RWPE1 (cell line): ENCODE measurements around the gene NFIA.
A peak's percentile ranks its signal among the peaks of the same experiment; 100 is the strongest.

ENCODE experiments used
- CTCF ChIA-PET: fragments of 350-600 bp; sonication (Branson Sonifier 250); formaldehyde crosslinking; extraction: SDS; loops from one replicate; lab custom pipeline; 2021; lab: Yijun Ruan, JAX
- POLR2A ChIA-PET: fragments of 400-600 bp; formaldehyde crosslinking; extraction: SDS; loops from one replicate; lab custom pipeline; 2020; ENCODE audit warnings: antibody characterized with exemption; ENCODE audit not compliant: low non-redundant PET; lab: Yijun Ruan, JAX
- DNase-seq: peaks from one replicate; pipeline ENCODE4 v3.0.0; 2012; ENCODE audit warnings: low spot score
- H3K27ac ChIP-seq: fragments of 450-650 bp; 2 replicates; pipeline ENCODE4 v1.5.1; 2017
- TF ChIP-seq, protein P1 (sequence below): fragments of 450-650 bp; conservative IDR thresholded peaks from 2 replicates; pipeline ENCODE4 v1.5.1; 2017; ENCODE audit warnings: low read depth, mild to moderate bottlenecking

The NFIA gene

DNA sequence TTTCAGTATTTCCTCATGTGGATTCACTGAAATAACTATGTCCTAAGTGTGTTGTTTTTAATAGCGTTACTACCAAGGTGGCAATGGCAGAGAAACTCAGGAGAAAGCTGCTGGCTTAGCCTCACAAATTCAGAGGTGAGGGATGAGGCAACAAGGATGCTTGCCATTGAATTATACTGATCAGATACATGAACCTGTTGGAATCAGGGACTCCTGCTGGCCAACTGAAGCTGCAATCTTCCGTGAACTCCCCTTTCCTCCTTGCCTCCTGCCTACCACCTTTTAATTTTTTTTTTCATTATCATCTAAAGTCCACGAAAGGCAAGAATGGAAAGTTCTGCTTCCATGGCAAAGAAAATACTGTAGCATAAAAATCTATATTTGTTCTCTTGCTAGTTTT is 254.7 kb downstream of the NFIA start:
- TF ChIP-seq, protein P1, sequence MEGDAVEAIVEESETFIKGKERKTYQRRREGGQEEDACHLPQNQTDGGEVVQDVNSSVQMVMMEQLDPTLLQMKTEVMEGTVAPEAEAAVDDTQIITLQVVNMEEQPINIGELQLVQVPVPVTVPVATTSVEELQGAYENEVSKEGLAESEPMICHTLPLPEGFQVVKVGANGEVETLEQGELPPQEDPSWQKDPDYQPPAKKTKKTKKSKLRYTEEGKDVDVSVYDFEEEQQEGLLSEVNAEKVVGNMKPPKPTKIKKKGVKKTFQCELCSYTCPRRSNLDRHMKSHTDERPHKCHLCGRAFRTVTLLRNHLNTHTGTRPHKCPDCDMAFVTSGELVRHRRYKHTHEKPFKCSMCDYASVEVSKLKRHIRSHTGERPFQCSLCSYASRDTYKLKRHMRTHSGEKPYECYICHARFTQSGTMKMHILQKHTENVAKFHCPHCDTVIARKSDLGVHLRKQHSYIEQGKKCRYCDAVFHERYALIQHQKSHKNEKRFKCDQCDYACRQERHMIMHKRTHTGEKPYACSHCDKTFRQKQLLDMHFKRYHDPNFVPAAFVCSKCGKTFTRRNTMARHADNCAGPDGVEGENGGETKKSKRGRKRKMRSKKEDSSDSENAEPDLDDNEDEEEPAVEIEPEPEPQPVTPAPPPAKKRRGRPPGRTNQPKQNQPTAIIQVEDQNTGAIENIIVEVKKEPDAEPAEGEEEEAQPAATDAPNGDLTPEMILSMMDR = no peak
- no peak overlapping the region for H3K27ac ChIP-seq
- DNase-seq = no peak
- ChIA-PET POLR2A (no interaction called here), CTCF (interaction anchor here (0.5 to 1.1 kb wide), 4 partner anchors 174 to 1837 kb away, joined by 3 to 5 read pairs (median 4); no protein-coding TSS in a partner anchor)

DNA sequence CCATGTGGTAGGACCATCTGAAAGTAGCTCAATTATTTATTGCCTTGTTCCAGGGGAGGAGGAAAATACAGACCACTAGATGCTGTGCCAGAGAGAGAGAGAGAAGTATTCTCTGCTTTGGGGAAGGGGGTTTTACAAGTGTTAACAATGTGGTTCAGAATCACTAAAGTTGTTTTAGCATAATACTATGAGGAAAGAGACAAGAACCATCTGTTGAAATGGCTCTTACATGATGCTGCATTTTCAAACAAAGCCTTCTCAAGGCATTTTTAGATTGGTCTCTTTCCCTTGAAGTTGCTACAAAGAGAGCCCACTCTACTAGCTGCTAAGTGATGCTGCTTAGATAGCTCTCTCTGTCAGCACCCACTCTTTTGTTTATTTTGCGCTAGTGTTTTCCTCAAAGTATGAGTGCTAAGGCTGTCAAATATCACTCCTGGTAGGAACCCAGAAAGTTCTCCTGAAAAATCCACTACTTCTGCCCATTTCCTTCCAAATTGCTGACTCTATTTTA is 255.1 kb downstream of the NFIA start:
- POLR2A ChIA-PET = no interaction called here
- no peak for DNase-seq

DNA sequence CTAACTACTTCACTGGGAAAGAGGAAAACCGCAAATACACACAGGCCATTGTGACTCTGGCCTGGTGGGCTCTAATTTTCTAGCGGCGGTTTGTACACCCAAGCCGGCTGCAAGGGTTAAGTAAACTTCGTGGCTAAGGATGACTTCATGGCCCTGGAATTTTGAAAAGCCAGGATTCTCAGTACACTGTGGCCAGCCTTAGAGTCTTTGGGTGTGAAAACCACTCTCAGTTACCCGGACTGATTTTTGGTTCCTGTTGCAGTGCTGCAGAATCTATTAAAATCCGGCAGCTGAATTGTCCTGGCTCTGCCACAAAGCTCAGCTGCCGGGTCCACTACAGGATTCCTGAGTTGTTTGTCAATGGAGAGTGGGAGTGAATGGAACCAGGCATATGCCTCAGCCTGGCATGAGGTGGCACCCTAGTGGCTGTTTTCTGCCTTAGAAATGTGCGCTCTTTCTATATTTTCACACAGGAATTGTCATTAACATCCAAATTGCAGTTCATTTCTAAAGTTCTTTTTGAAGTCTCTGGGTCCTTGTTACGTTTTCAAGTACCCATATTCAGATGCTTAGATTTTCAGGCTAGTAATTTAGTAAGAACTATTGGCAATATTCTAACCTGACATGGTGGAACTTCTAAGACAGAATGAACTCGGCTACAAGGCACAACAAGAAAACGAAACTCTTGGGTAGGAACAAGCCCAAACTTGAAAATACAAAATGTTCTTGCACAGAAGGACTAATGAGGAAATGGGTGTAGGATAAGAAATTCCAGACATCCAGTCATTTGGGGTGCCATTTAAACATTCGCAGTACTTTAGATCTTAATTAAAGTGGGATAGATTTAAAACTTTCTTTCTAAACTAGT is 255.9 kb downstream of the NFIA start:
- peak overlapping the region; percentile 95 for H3K27ac ChIP-seq
- ChIA-PET CTCF (interaction anchor here (0.7 to 1.2 kb wide), 3 partner anchors 204 to 360 kb away, joined by 3 to 6 read pairs (median 4); no protein-coding TSS in a partner anchor), POLR2A (no interaction called here)
- TF ChIP-seq, protein P1 = peak; percentile 82
- DNase-seq = peak; percentile 89

More for the DNA sequence above, 255.1 kb downstream of the NFIA start:
- H3K27ac ChIP-seq = peak overlapping the region; percentile 95
- TF ChIP-seq, protein P1 = no peak
- CTCF ChIA-PET = interaction anchor here (0.8 to 1.1 kb wide), 2 partner anchors 173 to 251 kb away, joined by 5 read pairs; no protein-coding TSS in a partner anchor

DNA sequence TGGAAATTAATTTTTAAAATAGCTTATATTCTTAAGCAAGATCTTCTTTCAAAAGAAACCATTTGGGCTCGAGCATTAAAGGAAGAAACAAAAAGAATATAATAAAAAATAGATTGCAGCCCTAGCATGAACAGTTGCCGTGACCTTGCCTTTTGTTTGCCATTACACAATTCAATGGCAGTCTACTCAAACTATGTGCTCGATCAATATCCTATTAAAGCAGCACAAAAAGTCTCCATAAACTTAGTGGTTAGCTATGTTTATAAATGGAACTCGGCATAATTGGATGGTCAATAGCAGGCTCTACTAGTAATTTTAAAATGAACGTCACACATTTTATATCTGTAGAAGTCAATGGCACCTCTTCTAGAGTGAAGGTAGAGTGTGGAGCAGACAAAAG is 256.5 kb downstream of the NFIA start:
- ChIA-PET CTCF (interaction anchor here (0.9 to 1.2 kb wide), 2 partner anchors 204 to 289 kb away, joined by 3 to 6 read pairs; no protein-coding TSS in a partner anchor), POLR2A (no interaction called here)
- no peak for DNase-seq
- no peak overlapping the region for H3K27ac ChIP-seq
- TF ChIP-seq, protein P1 = no peak

DNA sequence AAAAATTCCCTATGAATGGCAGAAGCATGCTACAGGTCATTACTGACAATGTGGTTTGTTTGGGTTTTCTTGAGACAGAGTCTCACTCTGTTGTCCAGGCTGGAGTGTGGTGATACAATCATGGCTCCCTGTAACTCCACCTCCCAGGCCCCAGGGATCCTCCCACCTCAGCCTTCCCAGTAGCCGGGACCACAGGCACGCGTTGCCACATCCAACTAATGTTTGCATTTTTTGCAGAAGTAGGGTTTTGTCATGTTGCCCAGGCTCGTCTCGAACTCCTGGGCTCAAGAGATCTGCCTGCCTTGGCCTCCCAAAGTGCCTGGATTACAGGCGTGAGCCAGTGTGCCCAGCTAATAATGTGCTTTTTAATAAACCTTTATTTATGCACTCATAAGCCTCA is 259.1 kb downstream of the NFIA start:
- CTCF ChIA-PET = interaction anchor here (0.5 kb wide), 1 partner anchor 165 kb away, joined by 3 read pairs; no protein-coding TSS in a partner anchor
- TF ChIP-seq, protein P1 = no peak
- no peak for DNase-seq
- H3K27ac ChIP-seq = no peak overlapping the region
- POLR2A ChIA-PET = no interaction called here

DNA sequence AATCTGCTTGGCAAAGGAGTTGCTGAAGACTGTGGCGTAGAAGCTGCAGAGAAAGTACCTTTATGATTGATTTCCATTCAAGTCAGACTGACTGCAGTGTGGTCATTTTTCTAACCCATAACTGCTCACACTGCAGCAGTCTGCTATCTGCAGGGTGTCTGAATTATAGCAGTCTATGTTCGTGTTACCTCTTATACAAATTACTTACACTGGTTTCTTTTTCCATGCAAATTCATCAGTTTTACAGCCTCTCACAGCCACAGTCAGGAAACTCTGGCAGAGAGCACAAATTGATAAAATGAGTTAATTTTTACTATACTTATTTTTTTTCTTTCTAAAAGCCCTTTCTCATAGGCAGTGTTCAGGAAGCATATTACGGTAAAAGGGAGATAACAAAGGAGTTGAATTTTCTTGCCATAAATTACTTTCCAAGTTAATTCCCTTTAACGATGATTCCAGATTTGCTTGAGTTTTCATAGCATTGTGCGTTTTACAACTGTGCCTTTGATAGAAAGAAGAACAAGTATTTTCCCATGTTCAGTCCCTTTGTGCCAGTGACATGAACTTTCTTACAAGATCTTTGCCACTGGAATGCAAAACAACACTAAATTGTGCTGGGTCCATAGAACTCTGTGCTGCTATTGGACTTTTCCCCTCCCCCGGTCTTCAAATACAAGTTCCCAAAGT is 261.5 kb downstream of the NFIA start:
- no peak overlapping the region for H3K27ac ChIP-seq
- DNase-seq = no peak
- TF ChIP-seq, protein P1 = no peak
- ChIA-PET POLR2A (no interaction called here), CTCF (no interaction called here)
